ENCODE measurements around the gene CDH16.

- no peak for TF ChIP-seq EZH2 (IDR thresholded peaks at IDR 0.05; ENCODE audit: borderline replicate concordance, low read length)
- TF ChIP-seq CTCF (IDR thresholded peaks at IDR 0.05; ENCODE audit: low read length) = no peak
These were observed 9.4 kb upstream of the CDH16 start for GRCh38 chr16:66927918-66928649.

Measured in OCI-LY1 (cell line).